GM03348 (cell line): ENCODE measurements around the gene TFDP1.

Source experiments
- DNase-seq: peaks from one replicate; pipeline ENCODE4 v3.0.0; 2012; ENCODE audit warnings: low spot score

Gene TFDP1

GRCh38 chr13:113584205-113584869 is at the start of gene TFDP1:
TFDP1 (plus strand) TSS chr13:113584753; CDS start chr13:113585838, 1,085 bp downstream.
- peak; percentile 97 for DNase-seq

DNA sequence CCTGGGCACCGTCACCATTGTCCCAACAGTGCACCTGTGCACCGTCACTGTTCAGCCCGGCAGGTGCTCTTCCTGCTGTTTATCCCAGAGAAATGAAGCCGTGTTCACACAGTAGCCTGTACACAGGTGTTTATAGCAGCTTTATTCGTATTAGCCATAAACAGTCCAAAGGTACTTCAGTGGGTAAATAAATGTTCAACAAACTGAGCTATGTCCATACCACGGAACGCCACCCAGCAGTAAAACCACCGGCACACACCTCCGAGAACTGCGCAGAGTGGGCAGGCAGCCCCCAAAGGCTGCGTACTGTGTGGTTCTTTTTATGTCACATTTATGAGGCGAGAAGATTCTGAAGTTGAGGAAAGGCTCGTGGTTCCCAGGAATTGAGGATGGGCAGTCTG is 49.2 kb upstream of the TFDP1 start:
- no peak for DNase-seq

DNA sequence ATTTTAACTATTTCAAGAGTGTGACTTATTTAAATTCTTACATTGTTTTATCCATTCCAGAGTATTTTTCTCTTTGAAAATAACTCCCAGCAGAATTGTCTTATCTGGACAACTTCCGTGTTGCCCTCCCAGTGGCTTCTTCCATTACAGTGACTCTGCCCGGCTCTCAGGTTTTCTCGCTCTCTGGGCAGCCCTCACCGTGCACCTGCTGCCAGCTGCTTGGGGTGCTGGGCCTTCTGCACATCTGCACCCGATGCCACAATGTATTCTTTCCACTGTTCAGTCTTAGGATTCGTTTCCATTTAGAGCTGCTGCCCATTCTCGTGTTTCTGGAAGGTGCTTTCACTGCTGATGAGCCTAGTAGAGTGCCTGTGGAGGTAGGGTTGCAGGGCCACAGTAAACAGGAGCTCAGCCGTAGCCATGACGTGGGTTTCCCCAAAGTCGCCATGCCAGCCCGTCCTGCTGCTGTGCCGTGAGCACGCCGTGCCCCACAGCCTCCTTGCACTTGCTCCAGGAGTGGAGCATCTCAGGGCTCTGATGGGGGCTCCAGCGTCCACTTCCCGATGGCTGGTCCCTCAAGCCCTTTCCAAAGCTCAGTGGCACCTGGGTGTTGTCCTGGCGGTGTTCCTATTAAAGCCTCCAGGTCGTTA is 48.0 kb upstream of the TFDP1 start:
- DNase-seq: no peak

GRCh38 chr13:113537205-113537604 is 47.3 kb upstream of the TFDP1 start:
- no peak for DNase-seq

DNA sequence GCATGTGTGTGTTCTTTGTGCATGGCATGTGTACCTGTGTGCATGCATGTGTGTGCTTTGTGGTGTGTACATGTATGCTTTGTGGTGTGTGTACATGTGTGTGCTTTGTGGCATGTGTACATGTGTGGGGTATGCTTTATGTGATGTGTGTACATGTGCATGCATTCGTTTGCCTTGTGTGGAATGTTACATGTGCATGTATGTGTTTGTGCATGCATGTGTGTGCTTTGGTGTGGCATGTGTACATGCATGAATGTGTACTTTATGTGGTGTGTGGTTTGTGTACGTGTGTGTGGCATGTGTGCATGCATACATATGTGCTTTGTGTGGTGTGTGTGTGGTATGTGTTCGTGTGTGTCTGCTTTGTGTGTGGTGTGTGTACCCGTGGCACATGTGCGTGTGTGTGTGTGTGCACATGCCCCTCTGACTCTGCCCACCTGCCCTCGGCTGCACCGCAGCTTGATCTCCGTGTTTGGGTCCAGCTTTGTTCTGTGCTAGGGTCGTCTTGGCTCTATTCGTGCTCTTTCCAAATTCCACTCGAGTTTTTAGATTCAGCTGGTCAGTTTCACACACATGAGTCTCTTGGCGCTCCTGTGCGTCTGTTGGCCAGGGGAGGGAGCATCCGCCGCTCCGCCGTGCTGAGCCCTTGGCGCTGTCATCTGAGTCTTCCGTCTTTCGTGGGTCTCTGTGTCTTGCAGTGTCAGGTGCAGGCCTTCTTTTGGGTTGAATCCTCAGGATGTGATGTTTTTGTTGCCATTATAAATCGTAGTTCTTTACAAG is 46.5 kb upstream of the TFDP1 start:
- no peak for DNase-seq

- DNase-seq: no peak
These were observed 45.9 kb upstream of the TFDP1 start for GRCh38 chr13:113538689-113539058.

- no peak for DNase-seq
These were observed 45.4 kb upstream of the TFDP1 start for GRCh38 chr13:113539176-113539575.

- no peak for DNase-seq
These were observed 44.7 kb upstream of the TFDP1 start for GRCh38 chr13:113539822-113540221.

GRCh38 chr13:113540523-113540922 is 44.0 kb upstream of the TFDP1 start:
- no peak for DNase-seq

DNA sequence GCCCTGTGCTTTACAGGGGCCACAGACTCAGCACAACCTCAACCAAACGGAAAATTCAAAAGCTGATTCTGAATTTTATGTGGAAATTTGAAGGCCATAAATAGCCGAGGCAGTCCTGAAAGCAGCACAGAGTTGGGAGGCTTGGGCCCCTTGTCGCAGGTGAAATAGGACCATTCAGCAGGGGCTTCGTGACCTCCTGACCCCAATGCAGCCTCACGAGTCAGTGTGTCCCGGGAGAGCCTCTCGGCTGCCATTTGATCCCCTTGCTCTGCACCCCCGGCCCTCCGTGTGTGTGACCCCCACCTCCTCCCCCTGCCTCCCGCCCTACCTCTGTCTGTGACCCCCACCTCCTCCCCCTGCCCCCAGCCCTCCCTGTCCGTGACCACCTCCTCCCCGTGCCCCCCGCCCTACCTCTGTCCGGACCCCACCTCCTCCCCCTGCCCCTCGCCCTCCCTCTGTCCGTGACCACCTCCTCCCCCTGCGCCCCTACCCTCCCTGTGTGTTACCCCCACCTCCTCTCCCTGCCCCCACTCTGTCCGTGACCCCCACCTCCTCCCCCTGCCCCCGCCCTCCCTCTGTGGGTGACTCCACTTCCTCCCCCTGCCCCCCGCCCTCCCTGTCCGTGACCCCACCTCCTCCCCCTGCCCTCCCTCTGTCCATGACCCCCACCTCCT is 41.7 kb upstream of the TFDP1 start:
- no peak for DNase-seq

DNA sequence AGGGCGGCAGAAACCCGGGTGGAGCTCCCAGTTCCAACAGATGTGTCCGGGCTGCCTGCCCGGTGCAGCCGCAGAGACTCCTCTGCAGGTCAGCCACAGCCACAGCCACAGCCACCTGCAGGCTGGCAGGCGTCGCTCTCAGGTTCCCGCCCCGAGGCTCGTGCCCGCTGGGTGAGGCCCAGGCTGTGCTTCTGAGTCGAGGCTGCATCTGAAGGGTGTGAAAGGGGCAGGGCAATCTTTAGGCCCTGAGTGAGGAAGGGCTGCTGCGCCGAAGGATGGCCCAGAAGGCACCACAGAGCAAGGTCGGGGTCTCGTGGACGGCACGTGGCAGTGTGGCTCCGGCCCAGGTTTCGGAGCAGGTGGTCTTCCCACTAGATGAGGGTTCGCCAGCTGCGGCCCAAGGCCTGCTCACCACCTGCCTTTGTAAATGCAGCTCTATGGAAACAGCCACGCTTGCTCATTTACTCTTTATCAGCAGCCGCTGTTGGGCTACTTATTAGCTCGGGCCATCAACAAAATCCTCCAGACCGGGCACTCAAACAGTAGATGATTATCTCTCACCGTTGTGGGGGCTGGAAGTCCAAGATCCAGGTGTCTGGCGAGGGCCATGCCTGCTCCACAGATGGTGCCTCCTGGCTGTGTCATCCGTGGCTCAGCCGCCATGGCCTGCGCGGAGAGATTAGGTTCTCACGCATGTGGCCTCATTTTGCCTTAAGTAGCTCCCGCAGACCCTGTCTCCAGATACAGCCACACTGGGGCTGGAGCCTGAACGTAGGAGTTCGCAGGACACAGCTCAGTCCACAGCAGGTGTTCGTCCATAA is 40.3 kb upstream of the TFDP1 start:
- no peak for DNase-seq

DNA sequence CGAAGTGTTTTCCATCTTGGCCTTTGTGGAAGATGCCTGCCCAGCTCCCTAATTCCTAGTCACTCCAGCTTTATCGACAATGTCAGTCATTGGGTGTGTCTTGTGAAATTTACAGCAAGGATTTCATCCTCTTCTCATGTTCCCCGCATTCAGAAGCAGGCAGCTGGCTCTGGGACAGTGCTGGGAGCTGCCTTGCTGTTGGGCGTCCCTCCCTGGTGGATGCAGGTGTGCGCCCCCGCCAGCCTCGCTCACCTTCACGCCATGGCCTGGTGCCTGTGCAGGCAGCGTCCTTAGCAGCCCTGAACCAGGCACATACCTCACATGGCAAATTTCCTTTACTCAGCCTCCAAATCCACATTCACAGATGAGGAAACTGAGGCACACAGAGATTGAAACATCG is 39.7 kb upstream of the TFDP1 start:
- DNase-seq: no peak

DNA sequence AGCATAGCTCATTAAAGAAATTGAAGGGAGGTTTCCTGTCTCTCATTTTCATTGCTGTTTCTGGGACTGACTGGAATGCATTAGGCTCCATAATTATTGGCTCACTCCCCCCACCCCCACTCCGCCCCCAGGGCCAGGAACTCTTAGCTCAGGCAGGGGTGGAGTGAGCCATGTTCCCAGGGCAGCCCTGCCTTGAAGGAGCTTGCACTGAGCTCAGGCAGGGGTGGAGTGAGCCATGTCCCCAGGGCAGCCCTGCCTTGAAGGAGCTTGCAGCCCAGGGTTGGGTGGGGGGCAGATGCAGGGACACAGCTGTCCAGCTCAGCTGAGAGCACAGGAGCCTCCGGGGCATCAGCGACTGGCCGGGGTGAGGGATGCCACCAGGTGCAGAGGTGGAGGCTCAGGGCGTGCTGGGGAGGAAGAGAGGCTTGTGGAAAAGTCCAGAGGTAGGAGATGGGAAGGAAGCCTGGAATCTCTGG is 39.1 kb upstream of the TFDP1 start:
- DNase-seq: peak; percentile 59

- DNase-seq: no peak
These were observed 38.5 kb upstream of the TFDP1 start for GRCh38 chr13:113545931-113546516.

DNA sequence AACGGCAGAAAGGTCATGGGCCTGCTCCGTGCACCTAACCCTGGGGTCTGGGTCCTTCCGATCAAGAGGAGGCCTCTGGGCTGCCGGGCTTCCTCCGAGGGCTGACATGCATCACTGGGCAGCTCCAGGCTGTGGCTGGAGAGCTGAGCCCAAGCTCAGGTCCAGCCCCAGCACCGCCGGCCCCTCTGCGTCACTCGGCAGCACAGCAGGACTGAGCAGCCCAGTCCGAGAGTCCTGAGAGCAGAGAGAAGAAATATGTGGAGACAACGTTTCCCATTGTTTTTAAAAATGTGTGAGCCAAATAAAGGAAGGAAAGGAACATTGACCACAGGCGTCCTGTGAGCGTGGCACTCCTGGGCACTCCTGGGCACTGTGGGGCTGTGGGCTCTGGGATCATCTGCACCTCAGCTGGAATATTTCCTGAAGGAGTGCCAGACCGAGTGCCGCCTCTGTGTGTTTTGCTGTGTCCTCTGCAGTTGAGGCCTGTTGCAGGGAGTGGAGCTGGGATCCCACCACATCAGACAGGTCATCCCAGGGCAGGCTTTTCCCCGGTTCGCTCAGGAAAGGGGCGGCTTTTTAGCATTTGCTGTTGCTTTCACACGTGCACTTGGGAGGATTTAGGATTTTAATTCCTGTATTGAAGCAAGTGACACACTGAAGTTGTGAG is 37.8 kb upstream of the TFDP1 start:
- DNase-seq: no peak

DNA sequence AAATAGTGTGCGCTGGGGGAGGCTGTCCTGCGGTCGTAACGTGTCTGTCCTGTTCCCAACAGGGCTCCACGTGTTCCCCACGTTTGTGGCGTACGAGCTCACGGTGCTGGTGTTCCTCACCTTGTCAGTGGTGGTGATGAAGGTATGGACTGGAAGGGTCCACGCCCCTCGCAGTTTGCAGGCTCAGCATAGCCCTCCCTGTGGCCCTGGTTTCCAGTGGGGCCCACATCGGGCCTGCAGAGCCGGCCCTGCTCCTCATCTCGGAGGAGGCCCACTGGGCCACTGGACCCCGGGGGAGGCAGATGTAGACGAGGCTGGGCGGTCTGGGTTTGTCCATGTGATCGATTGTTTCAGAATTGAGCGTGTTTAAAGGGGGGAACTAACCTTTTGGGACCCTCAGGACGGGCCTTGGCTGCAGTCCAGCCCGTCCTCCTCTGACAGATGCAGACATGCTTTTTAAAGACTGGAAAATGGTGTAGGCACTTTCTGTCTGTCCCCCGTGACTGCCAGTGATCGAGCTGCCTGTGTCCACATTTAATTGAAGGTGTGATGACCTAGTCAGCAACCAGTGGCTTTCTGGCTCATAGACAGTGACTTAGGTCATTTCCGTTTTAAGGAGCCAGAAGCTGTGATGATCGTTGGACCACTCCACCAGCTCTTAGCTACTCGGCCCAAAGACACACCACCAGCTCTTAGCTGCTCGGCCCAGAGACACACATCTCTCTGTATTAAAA is 37.1 kb upstream of the TFDP1 start:
- peak; percentile 41 for DNase-seq

DNA sequence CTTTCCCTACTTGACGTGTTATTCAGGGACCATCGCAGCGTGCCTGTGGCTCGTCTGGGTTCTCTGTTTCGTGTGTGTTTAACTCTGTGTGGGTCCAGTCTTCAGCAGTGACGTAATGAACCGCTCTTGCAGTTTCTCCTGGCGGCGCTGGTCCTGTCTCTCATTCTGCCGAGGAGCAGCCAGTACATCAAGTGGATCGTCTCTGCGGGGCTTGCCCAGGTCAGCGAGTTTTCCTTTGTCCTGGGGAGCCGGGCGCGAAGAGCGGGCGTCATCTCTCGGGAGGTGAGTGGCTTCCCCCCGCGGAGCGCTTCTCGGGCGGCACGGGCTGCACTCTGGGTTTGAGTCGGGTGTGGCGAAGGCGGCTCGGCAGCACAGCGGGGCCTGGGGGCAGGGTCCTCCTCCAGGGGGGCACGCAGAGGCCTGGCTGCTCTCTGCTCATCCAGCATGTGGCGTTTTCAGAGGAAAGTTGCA is 36.3 kb upstream of the TFDP1 start:
- no peak for DNase-seq

DNA sequence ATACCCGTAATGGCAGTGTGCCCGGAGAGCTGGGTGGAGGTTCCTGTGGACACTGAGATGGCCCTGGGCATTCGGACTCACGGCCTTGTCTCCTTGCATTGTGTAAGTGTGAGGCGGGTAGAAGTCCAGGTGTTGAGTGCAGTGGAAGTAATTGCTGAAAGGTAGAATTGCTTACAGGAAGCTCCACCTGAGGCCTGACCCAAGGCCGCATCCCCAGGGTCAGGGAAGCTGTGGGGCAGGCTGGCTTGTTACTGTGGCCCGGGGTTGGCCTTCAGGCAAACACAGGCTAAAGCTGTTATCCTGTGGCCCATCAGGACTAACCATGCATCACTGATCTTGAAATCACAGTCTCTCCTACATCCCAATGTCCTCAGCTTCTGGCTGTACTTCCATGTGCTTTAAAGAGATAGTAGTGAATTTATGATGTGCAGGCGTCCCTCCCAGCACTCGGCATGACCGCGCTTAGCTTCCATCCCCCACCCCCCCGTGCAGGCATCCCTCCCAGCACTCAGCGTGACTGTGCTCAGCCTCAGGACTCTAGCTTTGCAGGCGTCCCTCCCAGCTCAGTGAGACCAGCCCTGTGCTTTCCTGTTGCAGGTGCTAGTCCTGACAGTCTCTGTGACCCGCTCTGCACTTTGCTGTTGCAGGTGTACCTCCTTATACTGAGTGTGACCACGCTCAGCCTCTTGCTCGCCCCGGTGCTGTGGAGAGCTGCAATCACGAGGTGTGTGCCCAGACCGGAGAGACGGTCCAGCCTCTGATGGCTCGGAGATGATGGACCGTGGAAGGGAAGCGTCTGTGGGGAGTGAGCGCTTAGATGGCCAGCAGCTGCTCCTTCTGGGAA is 35.6 kb upstream of the TFDP1 start:
- no peak for DNase-seq

- no peak for DNase-seq
These were observed 34.1 kb upstream of the TFDP1 start for GRCh38 chr13:113550453-113550852.
